HFFc6 (cell line): Measurements from ENCODE around the gene TENM3. TPM values are rescaled to one million over a fixed set of nuclear protein-coding genes. Genes with fewer than 3 reads are reported as not detected.

Experiments
- DNase-seq: peaks from one replicate; pipeline ENCODE4 v3.0.0-alpha.2; 2018
- H3K27ac Mint-ChIP-seq: 2 replicates; pipeline ENCODE4 v1.8.0; 2020; ENCODE audit warnings: mild to moderate bottlenecking, mixed read lengths
- H3K27me3 Mint-ChIP-seq: 2 replicates; pipeline ENCODE4 v1.8.0; 2021; ENCODE audit warnings: mild to moderate bottlenecking, moderate library complexity, mixed read lengths; ENCODE audit not compliant: insufficient read depth
- H3K36me3 Mint-ChIP-seq: 2 replicates; pipeline ENCODE4 v1.8.0; 2021; ENCODE audit warnings: low read depth, mixed read lengths
- H3K4me1 Mint-ChIP-seq: 2 replicates; pipeline ENCODE4 v1.8.0; 2020; ENCODE audit warnings: low read depth, mixed read lengths
- H3K4me3 Mint-ChIP-seq: 2 replicates; pipeline ENCODE4 v1.8.0; 2020; ENCODE audit warnings: mild to moderate bottlenecking, moderate library complexity, mixed read lengths
- H3K9me3 Mint-ChIP-seq: 2 replicates; pipeline ENCODE4 v1.8.0; 2020; ENCODE audit warnings: mild to moderate bottlenecking, mixed read lengths
- total RNA-seq, 6 experiments: library from RNA; stranded (reverse); fragmentation: NEBNext Ultra II Directional; extraction: Animal tissue kit (Norgen Biotek cat#: 25700); gene quantifications; 2 replicates in 1 of 6; 3 replicates in 5 of 6; pipeline ENCODE4 v1.2.3, GENCODE V29; 2021
- TF ChIP-seq, protein P1 (sequence below): fragments of 200-600 bp; sonication (generic); IDR thresholded peaks from 2 replicates; pipeline ENCODE4 v1.5.0; 2021; ENCODE audit warnings: antibody characterized with exemption, mild to moderate bottlenecking

Gene TENM3
- total RNA-seq, 6 experiments from 2014 or later, result 31.1 to 52.1 (median 42.0) TPM

DNA sequence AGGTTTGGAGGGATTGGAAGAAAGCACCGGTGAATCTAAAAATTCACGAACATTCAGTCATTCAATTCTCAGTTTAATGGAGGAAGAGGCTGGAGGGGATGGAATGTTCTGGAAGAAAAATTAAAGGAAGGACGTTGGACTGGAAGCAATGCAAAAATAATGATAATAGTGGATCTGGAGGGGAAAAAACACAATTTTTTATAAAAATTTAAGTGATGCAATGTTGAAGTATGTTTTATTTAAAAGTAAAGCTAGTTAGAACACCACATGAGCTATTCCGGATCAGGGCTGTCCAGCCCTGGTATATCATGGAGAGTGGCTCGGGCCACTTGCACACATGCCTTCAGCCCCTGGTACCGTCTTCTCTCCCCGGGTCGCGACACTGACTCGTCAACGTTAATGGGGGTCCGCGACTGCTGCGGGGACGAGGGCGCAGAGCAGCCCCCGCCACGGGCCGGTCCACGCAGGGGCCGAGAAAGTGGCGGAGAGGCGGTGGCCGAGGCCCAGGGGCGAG, 204.6 kb downstream of the TENM3 start:
- Mint-ChIP-seq H3K4me3 (peak overlapping the region; percentile 97), H3K27ac (peak overlapping the region; percentile 50)
- no peak for DNase-seq

DNA sequence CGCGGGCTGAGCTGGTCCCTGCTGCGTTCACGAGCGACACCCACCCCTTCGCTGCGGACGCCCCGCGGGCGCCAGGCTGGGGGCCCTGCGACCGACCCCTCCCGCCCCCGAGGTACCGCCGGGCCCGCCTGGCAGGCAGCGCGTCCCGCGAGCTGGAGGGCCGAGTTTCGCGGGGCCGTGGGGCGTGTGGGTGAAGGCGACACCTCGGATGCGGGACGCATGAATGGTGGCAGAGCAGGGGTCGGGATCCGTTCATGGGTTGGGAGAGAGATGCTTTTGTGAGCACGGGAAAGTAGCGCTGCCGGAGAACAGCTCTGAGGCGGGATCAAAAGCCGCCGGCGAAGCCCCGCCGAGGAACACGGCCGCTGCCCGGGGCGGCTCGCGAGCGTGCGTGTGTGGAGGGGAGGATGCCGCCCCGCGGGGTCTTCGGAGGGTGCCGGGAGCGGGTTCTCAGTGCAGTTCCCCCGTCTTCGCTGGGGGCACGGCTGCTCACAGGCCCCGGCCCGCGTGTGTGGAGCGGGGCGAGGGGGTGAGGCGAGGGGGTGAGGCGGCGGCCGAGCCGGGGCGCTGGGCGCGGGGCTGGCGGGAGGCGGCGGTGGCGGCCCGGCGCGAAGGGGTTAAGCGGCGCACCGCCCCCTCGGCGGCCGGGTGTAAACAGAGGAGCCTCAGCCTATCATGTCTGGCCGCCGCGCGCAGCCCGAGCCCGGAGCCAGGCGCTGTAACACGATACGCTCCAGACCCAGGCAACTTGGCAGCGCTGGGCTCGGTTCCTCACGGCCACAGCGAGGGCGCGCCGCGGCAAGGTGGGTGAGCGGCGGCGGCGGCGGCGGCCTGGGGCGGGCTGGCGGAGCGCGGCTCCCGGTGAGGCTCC, 205.3 kb downstream of the TENM3 start:
- H3K4me3 Mint-ChIP-seq, result peak overlapping the region; percentile 97
- H3K4me1 Mint-ChIP-seq, result peaks cover 37% of the 10 kb centered on the region
- H3K9me3 Mint-ChIP-seq, result no peaks in the 10 kb centered on the region
- TF ChIP-seq, protein P1, sequence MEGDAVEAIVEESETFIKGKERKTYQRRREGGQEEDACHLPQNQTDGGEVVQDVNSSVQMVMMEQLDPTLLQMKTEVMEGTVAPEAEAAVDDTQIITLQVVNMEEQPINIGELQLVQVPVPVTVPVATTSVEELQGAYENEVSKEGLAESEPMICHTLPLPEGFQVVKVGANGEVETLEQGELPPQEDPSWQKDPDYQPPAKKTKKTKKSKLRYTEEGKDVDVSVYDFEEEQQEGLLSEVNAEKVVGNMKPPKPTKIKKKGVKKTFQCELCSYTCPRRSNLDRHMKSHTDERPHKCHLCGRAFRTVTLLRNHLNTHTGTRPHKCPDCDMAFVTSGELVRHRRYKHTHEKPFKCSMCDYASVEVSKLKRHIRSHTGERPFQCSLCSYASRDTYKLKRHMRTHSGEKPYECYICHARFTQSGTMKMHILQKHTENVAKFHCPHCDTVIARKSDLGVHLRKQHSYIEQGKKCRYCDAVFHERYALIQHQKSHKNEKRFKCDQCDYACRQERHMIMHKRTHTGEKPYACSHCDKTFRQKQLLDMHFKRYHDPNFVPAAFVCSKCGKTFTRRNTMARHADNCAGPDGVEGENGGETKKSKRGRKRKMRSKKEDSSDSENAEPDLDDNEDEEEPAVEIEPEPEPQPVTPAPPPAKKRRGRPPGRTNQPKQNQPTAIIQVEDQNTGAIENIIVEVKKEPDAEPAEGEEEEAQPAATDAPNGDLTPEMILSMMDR, result no peak
- H3K27ac Mint-ChIP-seq, result peak overlapping the region; percentile 61
- H3K36me3 Mint-ChIP-seq, result no peaks in the 10 kb centered on the region
- H3K27me3 Mint-ChIP-seq, result peaks cover 2% of the 10 kb centered on the region
- peak; percentile 88 for DNase-seq

More for the DNA sequence above, 204.6 kb downstream of the TENM3 start:
- Mint-ChIP-seq H3K27me3 (peaks cover 2% of the 10 kb centered on the region), H3K9me3 (no peaks in the 10 kb centered on the region), H3K36me3 (no peaks in the 10 kb centered on the region), H3K4me1 (peaks cover 37% of the 10 kb centered on the region)
- TF ChIP-seq, protein P1, result no peak

DNA sequence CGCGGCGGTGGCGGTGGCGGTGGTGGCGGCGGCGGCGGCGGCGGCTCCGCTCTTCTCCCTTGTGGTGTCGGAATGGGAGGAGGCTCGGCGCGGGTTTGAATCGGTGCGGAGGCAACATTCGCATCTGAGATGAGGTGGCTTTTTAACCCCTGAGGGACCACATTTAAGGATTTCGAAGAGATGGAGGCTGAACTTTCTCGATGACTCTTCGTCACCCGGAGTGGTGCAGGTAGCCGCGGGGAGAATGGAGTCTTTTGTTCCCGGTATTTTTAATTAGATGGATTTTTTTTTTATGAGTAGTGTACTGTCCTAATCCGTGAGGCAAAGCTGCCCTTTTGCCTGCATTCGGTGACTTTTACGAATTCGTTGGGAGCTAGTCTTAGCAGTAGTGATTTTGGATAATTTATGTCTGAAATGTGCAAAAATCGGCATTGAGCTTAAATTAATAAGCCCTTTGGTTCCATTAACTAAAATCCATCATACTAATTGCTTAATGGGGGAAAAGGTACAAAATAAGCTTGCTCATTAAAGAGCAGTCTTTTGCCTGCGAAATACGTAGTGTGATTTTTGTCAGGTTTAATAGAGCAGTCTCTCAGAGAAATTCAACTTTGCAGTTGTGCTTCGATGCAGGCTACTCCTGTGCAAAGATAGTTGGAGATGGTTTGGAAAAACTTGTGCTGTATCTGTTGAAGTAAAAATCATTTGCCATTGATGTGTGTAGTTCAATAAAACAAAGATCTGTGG, 206.2 kb downstream of the TENM3 start:
- Mint-ChIP-seq H3K9me3 (no peaks in the 10 kb centered on the region), H3K4me1 (peaks cover 46% of the 10 kb centered on the region), H3K4me3 (peak overlapping the region; percentile 97), H3K27me3 (peaks cover 2% of the 10 kb centered on the region), H3K36me3 (no peaks in the 10 kb centered on the region), H3K27ac (peak overlapping the region; percentile 82)
- DNase-seq, result peak; percentile 33
- TF ChIP-seq, protein P1, result no peak; the same call in 1 of the 2 replicates

DNA sequence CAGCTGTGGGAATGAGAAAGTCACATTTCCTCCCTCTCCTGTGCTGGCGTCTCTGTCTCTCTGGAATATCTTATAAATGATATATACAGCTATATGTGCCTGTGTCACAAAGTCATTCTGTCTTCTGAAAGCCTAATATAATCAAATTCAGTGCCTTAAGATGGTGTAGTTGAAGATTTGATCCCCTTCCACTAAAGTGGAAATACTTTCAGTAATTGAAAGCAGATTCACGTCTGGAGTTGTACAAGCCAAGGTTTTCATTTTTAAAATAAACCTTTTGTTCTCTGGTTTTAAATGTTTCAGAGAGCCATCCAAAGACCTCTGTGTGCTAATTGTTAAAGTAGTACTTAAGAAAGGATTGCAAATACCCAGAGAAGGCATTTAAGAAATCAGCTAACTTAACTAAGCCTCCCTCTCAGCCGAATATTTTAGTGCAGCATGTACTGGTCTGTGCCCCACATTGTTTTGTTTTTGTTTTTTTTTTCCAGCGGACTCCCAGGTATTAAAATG, 206.8 kb downstream of the TENM3 start:
- Mint-ChIP-seq H3K27me3 (peaks cover 2% of the 10 kb centered on the region), H3K27ac (peak overlapping the region; percentile 82), H3K36me3 (no peaks in the 10 kb centered on the region), H3K9me3 (no peaks in the 10 kb centered on the region), H3K4me3 (peak overlapping the region; percentile 97), H3K4me1 (peaks cover 52% of the 10 kb centered on the region)
- DNase-seq, result no peak
- TF ChIP-seq, protein P1, result no peak

DNA sequence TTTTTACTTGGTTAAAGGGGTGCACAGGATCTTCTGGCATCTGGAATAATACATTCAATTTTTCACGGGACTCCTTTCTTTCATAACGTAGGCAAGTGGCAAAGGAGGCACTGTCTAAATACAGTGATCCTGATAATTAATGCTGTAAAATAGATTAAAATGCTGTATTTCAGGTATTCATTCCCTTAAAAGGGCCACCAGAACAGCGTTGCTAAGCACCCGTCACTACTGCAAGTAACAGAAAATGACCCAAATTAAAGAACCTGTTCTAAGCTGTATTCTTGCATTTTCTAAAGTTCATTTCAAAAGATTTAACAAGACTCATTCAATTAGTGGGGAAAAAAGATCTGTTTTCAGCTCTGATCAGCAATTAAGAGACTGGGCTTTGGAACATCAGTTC, 208.2 kb downstream of the TENM3 start:
- H3K27me3 Mint-ChIP-seq, result no peaks in the 10 kb centered on the region; the same call in 1 of the 2 replicates
- no peaks in the 10 kb centered on the region for H3K36me3 Mint-ChIP-seq
- no peak for DNase-seq
- peak overlapping the region; percentile 97; the same call in 1 of the 2 replicates for H3K4me3 Mint-ChIP-seq
- TF ChIP-seq, protein P1, result no peak
- H3K9me3 Mint-ChIP-seq, result no peaks in the 10 kb centered on the region
- H3K4me1 Mint-ChIP-seq, result peaks cover 66% of the 10 kb centered on the region
- no peak overlapping the region for H3K27ac Mint-ChIP-seq
